ENCODE data around the gene TNFSF8. TPM values are rescaled to one million over a fixed set of nuclear protein-coding genes. Genes with fewer than 3 reads are reported as not detected.

The TNFSF8 gene
- total RNA-seq, 1 experiment from 2014 or later = not detected

DNA sequence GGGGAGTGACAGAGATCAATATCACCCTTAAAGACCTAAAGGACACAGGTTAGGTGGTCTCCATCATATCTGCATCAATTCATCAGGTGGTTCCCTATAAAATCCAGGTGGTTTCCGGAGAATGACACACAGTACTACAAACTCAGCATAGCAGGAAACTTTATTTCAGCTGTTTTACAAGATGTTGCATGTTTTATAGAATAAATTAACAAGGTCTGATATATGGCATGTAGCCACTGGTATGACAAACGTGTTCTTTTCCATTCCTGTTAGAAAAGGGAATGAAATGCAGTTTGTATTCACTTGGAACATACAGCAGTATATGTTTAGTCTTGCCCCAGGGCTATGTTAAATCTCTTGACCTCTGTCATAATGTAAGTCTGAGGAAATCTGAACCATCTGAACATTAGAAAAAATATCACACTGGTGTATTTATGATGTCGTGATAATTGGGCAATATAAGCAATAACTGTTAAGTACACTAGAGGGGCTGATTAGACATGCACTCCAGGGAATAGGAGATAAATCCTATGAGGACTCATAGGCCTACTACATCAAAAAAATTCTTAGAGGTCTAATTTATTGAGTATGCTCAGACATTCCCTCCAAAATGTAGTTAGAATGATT is 42.2 kb upstream of the TNFSF8 start:
- H3K27ac Mint-ChIP-seq = no peak overlapping the region
- peaks cover 4% of the 10 kb centered on the region for H3K4me1 Mint-ChIP-seq
- H3K4me3 Mint-ChIP-seq = no peak overlapping the region
- DNase-seq (ENCODE audit: low spot score) (no peak), ATAC-seq (no peak)
- H3K36me3 Mint-ChIP-seq = no peaks in the 10 kb centered on the region
- TF ChIP-seq MYBL2 (CRISPR knock-in tag; IDR thresholded peaks at IDR 0.05) (no peak), NR1H2 (CRISPR knock-in tag; IDR thresholded peaks at IDR 0.05) (no peak), ZNF416 (CRISPR knock-in tag; IDR thresholded peaks at IDR 0.05) (no peak), FOXP1 (CRISPR knock-in tag; IDR thresholded peaks at IDR 0.05; ENCODE audit: borderline replicate concordance) (no peak), ETV6 (CRISPR knock-in tag; IDR thresholded peaks at IDR 0.05) (no peak), ATF3 (CRISPR knock-in tag; conservative IDR thresholded peaks at IDR 0.05) (no peak), ZNF423 (CRISPR knock-in tag; IDR thresholded peaks at IDR 0.05) (no peak), SP1 (CRISPR knock-in tag; conservative IDR thresholded peaks at IDR 0.05) (no peak), E2F5 (CRISPR knock-in tag; IDR thresholded peaks at IDR 0.05) (no peak), FOXJ3 (CRISPR knock-in tag; IDR thresholded peaks at IDR 0.05; ENCODE audit: borderline replicate concordance) (no peak), GABPB1 (CRISPR knock-in tag; IDR thresholded peaks at IDR 0.05) (no peak)
- TF ChIP-seq, protein P1, sequence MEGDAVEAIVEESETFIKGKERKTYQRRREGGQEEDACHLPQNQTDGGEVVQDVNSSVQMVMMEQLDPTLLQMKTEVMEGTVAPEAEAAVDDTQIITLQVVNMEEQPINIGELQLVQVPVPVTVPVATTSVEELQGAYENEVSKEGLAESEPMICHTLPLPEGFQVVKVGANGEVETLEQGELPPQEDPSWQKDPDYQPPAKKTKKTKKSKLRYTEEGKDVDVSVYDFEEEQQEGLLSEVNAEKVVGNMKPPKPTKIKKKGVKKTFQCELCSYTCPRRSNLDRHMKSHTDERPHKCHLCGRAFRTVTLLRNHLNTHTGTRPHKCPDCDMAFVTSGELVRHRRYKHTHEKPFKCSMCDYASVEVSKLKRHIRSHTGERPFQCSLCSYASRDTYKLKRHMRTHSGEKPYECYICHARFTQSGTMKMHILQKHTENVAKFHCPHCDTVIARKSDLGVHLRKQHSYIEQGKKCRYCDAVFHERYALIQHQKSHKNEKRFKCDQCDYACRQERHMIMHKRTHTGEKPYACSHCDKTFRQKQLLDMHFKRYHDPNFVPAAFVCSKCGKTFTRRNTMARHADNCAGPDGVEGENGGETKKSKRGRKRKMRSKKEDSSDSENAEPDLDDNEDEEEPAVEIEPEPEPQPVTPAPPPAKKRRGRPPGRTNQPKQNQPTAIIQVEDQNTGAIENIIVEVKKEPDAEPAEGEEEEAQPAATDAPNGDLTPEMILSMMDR (IDR thresholded peaks at IDR 0.05) = no peak
- TF ChIP-seq, protein P2, sequence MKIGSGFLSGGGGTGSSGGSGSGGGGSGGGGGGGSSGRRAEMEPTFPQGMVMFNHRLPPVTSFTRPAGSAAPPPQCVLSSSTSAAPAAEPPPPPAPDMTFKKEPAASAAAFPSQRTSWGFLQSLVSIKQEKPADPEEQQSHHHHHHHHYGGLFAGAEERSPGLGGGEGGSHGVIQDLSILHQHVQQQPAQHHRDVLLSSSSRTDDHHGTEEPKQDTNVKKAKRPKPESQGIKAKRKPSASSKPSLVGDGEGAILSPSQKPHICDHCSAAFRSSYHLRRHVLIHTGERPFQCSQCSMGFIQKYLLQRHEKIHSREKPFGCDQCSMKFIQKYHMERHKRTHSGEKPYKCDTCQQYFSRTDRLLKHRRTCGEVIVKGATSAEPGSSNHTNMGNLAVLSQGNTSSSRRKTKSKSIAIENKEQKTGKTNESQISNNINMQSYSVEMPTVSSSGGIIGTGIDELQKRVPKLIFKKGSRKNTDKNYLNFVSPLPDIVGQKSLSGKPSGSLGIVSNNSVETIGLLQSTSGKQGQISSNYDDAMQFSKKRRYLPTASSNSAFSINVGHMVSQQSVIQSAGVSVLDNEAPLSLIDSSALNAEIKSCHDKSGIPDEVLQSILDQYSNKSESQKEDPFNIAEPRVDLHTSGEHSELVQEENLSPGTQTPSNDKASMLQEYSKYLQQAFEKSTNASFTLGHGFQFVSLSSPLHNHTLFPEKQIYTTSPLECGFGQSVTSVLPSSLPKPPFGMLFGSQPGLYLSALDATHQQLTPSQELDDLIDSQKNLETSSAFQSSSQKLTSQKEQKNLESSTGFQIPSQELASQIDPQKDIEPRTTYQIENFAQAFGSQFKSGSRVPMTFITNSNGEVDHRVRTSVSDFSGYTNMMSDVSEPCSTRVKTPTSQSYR (CRISPR knock-in tag; IDR thresholded peaks at IDR 0.05) = no peak
- peaks cover 32% of the 10 kb centered on the region for H3K27me3 Mint-ChIP-seq (ENCODE audit: low read depth)
- 0 out of 2 replicates have a peak, but pooled peaks cover 3% of the 10 kb centered on the region for H3K9me3 Mint-ChIP-seq
- POLR2A ChIA-PET = no interaction called here
- CTCF ChIA-PET = interaction anchor here (0.7 kb wide), 1 partner anchor 547 kb away, joined by 3 read pairs; no protein-coding TSS in a partner anchor

- H3K36me3 Mint-ChIP-seq = no peaks in the 10 kb centered on the region
- H3K27me3 Mint-ChIP-seq (ENCODE audit: low read depth) = peaks cover 17% of the 10 kb centered on the region
- DNase-seq (ENCODE audit: low spot score) (no peak), ATAC-seq (peak; percentile 70)
- no peak overlapping the region for H3K4me3 Mint-ChIP-seq
- no peak overlapping the region for H3K27ac Mint-ChIP-seq
- CTCF ChIA-PET = no interaction called here
- TF ChIP-seq ZBTB21 (CRISPR knock-in tag; IDR thresholded peaks at IDR 0.05; ENCODE audit: borderline replicate concordance) (no peak), RELA (CRISPR knock-in tag; IDR thresholded peaks at IDR 0.05; ENCODE audit: borderline replicate concordance) (no peak), IRF2 (CRISPR knock-in tag; IDR thresholded peaks at IDR 0.05; ENCODE audit: borderline replicate concordance, low read depth) (no peak), EMX1 (CRISPR knock-in tag; IDR thresholded peaks at IDR 0.05) (no peak), ATF2 (CRISPR knock-in tag; IDR thresholded peaks at IDR 0.05; ENCODE audit: borderline replicate concordance, low read depth) (no peak), JAZF1 (CRISPR knock-in tag; IDR thresholded peaks at IDR 0.05) (no peak), ZNF219 (CRISPR knock-in tag; IDR thresholded peaks at IDR 0.05; ENCODE audit: borderline replicate concordance) (no peak)
- H3K9me3 Mint-ChIP-seq = peaks cover 9% of the 10 kb centered on the region
- H3K4me1 Mint-ChIP-seq = peaks cover 4% of the 10 kb centered on the region
- POLR2A ChIA-PET = no interaction called here
Measured at GRCh38 chr9:114969269-114969668, 38.9 kb upstream of the TNFSF8 start.

Measured in WTC11 (cell line).